Suppressor macrophage treated with lipopolysaccharide for 4 hours (primary cell): ENCODE results near the gene SAMD4B.
"Not testable (repeated sequence)": the region's sequence is repeated elsewhere in the genome, so short reads cannot be mapped to it uniquely, and the experiment has no call there.

Experiments
- DNase-seq: peaks from one replicate; pipeline ENCODE4 v3.0.0-alpha.2; 2020

SAMD4B gene

GRCh38 chr19:39372047-39372802 is 30.0 kb downstream of the SAMD4B start:
- DNase-seq, result no peak

DNA sequence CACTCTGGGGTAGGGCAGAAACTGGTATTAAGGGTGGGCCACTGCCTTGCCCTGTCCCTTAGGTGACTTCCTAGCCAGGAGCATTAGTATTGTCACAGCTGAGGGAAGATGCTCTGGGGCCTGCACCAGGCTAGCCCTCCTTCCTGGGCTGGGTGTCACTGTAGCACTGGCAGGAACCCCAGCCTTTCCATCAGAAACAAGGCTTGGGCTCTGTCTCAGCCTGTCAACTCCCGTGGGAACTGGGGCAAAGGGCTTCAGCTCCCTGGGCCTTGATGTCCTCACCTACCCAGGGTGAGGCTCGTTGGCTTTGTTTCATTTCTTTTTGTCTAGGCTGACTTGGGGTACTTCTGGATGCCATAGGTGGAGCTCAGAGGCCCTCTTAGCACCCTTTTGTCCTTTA is 30.7 kb downstream of the SAMD4B start:
- no peak for DNase-seq

- DNase-seq, result no peak
These were observed 33.7 kb downstream of the SAMD4B start for GRCh38 chr19:39375929-39376328.

DNA sequence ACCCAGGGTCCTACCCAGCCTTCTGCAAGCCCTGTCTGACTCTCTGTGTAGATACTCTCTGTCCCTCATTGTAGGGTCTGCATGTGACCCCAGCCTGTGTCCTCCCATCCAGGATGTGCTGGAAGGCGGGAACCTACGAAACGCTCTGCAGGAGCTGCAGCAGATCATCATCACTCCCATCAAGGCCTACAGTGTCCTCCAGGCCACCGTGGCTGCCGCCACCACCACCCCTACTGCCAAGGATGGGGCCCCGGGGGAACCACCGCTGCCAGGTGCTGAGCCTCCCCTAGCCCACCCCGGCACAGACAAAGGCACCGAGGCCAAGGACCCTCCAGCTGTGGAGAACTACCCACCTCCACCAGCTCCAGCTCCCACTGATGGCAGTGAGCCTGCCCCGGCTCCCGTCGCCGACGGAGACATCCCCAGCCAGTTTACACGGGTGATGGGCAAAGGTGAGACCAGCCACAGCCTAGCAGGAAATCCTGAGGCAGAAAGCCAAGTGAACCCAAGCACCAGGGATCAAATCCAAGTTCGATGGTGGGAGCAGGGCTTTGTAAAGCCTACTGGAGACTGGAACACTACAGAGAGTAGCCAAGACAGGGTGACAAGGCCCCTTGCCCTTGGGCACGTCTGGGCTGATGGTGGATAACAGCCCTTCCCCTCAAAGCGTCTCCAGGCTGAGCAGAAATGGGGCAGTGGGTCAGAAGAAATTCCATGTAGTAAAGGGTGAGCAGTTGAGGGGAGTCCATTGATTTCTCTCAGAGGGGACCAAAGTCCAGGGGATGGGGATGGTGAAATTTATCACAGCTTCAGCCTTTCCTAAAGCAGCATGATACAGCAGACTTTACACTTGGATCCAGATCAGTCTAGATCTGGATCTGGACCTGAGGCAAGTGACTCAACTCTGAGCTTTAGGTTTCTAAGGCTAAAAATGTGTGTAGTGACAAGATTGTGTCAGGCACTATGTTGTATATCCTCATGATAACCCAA is 35.4 kb downstream of the SAMD4B start:
- DNase-seq, result no peak

GRCh38 chr19:39379366-39379765 is 37.1 kb downstream of the SAMD4B start:
- not testable (repeated sequence) for DNase-seq

DNA sequence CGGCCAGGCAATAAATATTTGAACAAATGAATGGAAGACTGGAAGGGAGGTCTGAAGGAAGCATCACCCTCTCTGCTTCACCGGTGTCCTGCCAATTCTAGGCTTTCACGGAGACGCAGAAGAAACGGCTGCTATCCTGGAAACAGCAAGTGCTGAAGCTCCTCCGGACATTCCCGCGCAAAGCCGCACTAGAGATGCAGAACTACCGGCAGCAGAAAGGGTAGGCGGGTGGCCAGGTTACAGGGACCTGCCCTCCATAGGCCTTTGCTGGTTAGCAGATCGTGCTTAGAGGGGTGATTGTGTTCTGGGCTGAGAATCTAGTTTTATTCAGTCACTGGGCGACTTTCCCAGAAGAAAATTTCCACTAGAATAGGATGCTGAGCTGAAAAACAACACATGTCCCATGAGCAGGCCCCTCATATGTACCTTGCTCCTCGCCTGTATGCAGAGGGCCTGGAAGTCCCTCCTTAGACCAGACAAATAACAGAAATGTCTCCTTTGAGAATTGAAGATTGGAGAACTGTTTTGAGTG is 37.7 kb downstream of the SAMD4B start:
- no peak for DNase-seq

GRCh38 chr19:39380521-39381502 is 38.6 kb downstream of the SAMD4B start:
- no peak for DNase-seq

DNA sequence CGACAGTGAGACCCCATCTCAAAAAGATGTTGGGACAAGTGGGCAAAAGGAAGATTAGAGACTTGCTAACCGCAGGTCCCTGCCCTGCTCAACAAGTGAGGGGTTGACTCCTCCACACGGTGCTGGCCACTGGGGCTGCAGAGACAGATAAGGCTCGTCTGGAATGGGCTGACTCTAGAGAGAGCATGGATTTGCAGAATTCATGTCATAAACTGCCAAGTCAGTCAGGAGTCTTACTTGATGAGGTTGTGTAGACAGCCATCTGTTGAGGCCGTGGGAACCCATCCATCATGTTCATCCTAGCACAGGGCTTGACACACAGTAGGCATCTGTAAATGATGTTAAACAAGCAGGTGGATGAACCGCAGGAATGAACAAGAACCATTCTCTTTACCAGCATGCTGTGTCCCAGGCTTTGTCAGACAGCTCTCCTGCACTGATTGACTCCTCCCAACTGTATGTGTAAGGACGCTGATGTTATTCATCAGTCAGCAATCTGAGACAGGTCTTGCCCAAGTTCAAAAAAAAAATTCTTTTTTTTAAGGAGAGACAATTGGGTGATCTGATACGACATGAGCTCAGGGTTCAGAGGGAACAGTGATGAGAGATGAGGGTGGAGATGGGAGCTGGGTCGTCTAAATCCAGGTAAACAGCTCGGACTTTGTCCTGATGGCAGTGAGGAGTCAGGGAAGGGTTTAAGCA is 39.8 kb downstream of the SAMD4B start:
- DNase-seq, result no peak

- DNase-seq, result no peak
These were observed 41.0 kb downstream of the SAMD4B start for GRCh38 chr19:39382991-39383828.

DNA sequence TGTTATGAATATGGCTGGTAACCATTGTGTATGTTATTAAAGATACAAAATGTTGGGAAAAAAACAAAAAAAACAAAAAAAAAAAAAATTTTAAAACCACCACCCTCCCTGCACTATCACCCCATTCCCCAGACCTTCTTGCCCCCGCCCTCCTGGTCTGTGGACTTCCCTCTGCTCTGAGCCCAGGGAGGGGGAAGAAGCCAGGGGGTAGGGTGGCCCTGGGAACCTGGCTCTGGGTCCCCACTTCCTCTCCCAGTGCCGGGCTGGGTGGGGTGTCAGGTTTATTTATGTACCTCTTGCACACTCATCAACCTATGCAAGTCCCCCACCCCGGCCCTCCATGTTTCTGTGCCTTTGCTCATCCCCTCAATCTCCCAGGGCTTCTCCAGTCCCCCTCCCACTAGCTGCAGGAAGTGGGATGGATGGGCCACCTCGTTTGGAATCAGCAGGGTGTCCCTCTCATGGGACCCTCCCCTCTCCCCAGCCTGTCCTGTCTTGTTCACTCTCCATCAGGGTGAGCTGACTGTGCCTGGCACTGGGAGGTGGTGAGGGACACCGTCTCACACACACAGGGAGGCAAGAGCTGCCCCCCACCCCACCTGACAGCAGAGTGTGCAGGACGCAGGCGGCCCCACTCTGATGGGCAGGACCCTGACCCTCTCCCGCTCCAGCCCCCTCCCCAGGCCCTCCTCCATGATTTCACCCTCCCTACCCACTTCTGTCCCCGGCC is 42.8 kb downstream of the SAMD4B start:
- DNase-seq, result no peak

- DNase-seq, result no peak
These were observed 43.6 kb downstream of the SAMD4B start for GRCh38 chr19:39385629-39386411.

- no peak for DNase-seq
These were observed 44.3 kb downstream of the SAMD4B start for GRCh38 chr19:39386557-39386956.

- no peak for DNase-seq
These were observed 46.4 kb downstream of the SAMD4B start for GRCh38 chr19:39388657-39389056.

DNA sequence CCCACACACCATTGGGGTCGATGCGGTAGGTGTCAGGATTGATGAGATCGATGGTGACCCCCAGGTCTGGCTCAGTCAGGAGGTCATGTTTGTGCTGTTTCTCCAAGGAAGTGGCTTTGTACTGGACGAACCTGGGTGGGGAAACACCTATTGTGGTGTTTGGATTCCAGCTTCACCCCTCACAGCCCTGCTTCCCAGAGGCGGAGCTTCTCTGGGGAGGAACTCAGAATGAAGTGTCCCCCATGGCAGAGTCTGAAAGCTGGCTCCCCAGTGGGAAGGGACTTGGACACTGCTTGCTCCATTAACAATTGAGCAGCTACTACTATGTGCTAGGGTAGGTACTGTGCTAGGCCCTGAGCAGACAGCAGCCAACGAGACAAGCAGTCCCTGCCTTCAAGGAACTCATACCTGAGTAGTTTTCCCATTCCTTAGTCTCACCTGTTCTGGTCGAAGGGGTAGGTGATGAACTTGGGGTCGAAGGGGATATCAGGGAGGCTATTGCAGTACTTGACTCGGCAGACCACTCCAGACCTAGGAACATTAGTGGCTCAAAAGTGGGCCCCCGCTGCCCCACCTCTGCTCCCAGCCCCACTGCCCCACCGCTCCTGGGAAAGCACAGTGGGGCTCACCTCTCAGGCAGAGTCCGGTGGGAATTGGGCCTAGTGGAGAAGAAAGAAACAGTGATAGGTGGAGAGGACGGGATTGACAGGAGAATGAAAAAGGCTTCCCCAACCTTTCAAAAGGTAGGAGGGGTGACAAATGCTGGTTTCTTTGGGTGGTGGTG is 47.6 kb downstream of the SAMD4B start:
- DNase-seq, result no peak

DNA sequence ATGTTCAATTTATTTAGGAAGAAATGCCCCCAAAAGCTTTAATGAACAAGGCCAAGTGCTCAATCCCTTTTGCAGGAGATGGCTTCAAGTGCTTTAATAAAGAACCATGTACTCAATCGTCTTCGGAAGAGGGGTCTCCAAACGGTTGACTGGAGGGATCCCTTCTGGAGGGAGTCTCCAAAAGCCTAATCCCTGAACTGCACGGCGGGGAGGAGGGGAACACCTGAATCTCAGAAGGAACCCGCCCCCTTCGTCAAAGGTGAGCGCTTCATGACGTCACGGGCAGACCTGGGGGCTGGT is 48.2 kb downstream of the SAMD4B start:
- DNase-seq, result no peak

GRCh38 chr19:39390751-39391437 is 48.7 kb downstream of the SAMD4B start, which contains the start of the genes MED29 and PAF1:
Gene MED29, plus strand, starts transcription at chr19:39391378. Its CDS starts 45 bp downstream, at chr19:39391423.
Gene PAF1, minus strand, starts transcription at chr19:39391106. Its CDS starts 242 bp downstream, at chr19:39390864.
- peak; percentile 99 for DNase-seq
